Hepatocyte (in vitro differentiated cells): ENCODE measurements around the gene WDR33. TPM values are rescaled to one million over a fixed set of nuclear protein-coding genes. Genes with fewer than 3 reads are reported as not detected.

Experiments
- DNase-seq: peaks from one replicate; pipeline ENCODE4 v3.0.0-alpha.2; 2016; ENCODE audit warnings: low spot score
- H2AFZ ChIP-seq: fragments of 200-600 bp; sonication (generic); 2 replicates; pipeline ENCODE4 v1.6.0; 2016; ENCODE audit warnings: antibody characterized with exemption, mild to moderate bottlenecking
- H3K27ac ChIP-seq: fragments of 200-600 bp; sonication (generic); 2 replicates; pipeline ENCODE4 v1.5.1; 2016; ENCODE audit warnings: mild to moderate bottlenecking
- H3K27me3 ChIP-seq: fragments of 200-600 bp; sonication (generic); 2 replicates; pipeline ENCODE4 v1.6.1; 2016
- H3K36me3 ChIP-seq: fragments of 200-600 bp; sonication (generic); replicated peaks from 2 replicates; pipeline ENCODE4 v1.5.1; 2016; ENCODE audit warnings: low read depth; ENCODE audit not compliant: insufficient read depth
- H3K4me1 ChIP-seq: fragments of 200-600 bp; sonication (generic); 2 replicates; pipeline ENCODE4 v1.5.1; 2016; ENCODE audit warnings: mild to moderate bottlenecking, moderate library complexity; ENCODE audit not compliant: insufficient read depth
- H3K4me2 ChIP-seq: fragments of 200-600 bp; sonication (generic); 2 replicates; pipeline ENCODE4 v1.6.0; 2016
- H3K4me3 ChIP-seq: fragments of 200-600 bp; sonication (generic); 2 replicates; pipeline ENCODE4 v1.5.1; 2016; ENCODE audit warnings: mild to moderate bottlenecking
- H3K79me2 ChIP-seq: fragments of 200-600 bp; sonication (generic); 2 replicates; pipeline ENCODE4 v1.6.0; 2017; ENCODE audit warnings: mild to moderate bottlenecking
- H3K9me2 ChIP-seq: fragments of 200-600 bp; sonication (generic); replicated peaks from 2 replicates; pipeline ENCODE4 v1.6.0; 2017; ENCODE audit warnings: mild to moderate bottlenecking; ENCODE audit not compliant: insufficient read depth
- H3K9me3 ChIP-seq: fragments of 200-600 bp; sonication (generic); 2 replicates; pipeline ENCODE4 v1.5.1; 2016; ENCODE audit warnings: low read depth, mild to moderate bottlenecking
- H4K20me1 ChIP-seq: fragments of 200-600 bp; sonication (generic); 2 replicates; pipeline ENCODE4 v1.6.0; 2016; ENCODE audit warnings: mild to moderate bottlenecking; ENCODE audit not compliant: insufficient read depth, poor library complexity, severe bottlenecking
- EZH2 ChIP-seq: fragments of 200-600 bp; sonication (generic); IDR thresholded peaks from 2 replicates; pipeline ENCODE4 v1.6.1; 2016; ENCODE audit warnings: antibody characterized with exemption, mild to moderate bottlenecking, borderline replicate concordance
- EZH2phosphoT487 ChIP-seq: fragments of 200-600 bp; sonication (generic); IDR thresholded peaks from one replicate; pipeline ENCODE4 v1.6.1; 2018; ENCODE audit warnings: antibody characterized with exemption, mild to moderate bottlenecking, low read depth, moderate library complexity; ENCODE audit not compliant: unreplicated experiment, severe bottlenecking
- WGBS: methylation state at CpG from one replicate; pipeline ENCODE4 v1.1.6; 2016; ENCODE audit warnings: low lambda C conversion rate; ENCODE audit errors: missing lambda C conversion rate; 5-methylcytosine and 5-hydroxymethylcytosine counted together
- polyA plus RNA-seq: library from polyadenylated mRNA; unstranded; fragments of >200 nt; fragmentation: Nextera tagmentation; extraction: Ambion mirVana; gene quantifications from 2 replicates; pipeline ENCODE4 v1.2.1, GENCODE V29; 2016
- total RNA-seq: library from RNA; depleted of rRNA; stranded (reverse); fragments of >200 nt; gene quantifications from 2 replicates; pipeline ENCODE4 v1.2.3, GENCODE V29; 2014
- TF ChIP-seq, protein P1 (sequence below): fragments of 200-600 bp; sonication (generic); IDR thresholded peaks from 2 replicates; pipeline ENCODE4 v1.5.1; 2016; ENCODE audit warnings: antibody characterized with exemption, mild to moderate bottlenecking; ENCODE audit not compliant: poor library complexity

Gene WDR33
- total and polyA plus RNA-seq, 2 experiments from 2014 or later, result 43.3 to 47.5 TPM

DNA sequence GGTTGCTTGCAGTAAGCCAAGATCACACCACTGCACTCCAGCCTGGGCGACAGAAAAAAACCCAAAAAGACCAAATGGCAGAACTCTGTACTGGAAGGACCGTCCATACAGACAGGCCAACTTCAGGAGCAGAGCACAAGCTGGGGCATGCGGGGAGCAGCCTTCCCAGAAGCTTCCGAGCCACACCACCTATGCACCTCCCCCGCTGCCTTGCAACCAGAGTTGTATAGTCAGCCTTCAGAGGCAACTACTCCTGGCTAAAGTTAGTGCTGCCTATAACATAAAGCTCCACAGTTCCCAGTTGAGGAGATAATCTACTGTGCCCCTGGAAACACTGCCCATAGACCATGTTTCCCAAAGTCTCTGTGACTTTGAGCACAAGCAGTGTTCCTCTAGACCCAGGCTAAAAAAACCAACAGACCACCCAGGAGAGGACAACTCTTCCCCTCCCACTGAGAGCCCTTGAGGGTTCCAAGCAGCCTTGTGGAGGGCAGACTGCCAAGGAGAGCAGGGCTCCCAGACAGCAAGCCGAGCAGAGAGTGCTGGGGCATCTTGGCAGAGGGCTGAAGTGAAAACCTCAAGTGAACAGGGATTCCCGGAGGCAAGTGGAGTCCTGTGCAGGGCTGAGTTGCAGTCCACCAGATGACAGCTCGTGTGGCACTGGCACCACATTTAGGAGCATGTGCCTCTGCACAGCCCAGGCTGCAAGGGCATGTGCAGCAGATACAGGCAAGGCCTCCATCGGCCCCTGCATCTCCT lies 102.9 kb downstream of the WDR33 start:
- H2AFZ ChIP-seq, result no peak overlapping the region
- no peak overlapping the region for H3K27ac ChIP-seq
- no peak overlapping the region for H3K4me3 ChIP-seq
- H3K36me3 ChIP-seq, result no peaks in the 10 kb centered on the region
- no peaks in the 10 kb centered on the region for H3K9me2 ChIP-seq
- H3K27me3 ChIP-seq, result no peaks in the 10 kb centered on the region
- H3K79me2 ChIP-seq, result peaks cover 17% of the 10 kb centered on the region
- H4K20me1 ChIP-seq, result peaks cover 4% of the 10 kb centered on the region
- TF ChIP-seq, protein P1, sequence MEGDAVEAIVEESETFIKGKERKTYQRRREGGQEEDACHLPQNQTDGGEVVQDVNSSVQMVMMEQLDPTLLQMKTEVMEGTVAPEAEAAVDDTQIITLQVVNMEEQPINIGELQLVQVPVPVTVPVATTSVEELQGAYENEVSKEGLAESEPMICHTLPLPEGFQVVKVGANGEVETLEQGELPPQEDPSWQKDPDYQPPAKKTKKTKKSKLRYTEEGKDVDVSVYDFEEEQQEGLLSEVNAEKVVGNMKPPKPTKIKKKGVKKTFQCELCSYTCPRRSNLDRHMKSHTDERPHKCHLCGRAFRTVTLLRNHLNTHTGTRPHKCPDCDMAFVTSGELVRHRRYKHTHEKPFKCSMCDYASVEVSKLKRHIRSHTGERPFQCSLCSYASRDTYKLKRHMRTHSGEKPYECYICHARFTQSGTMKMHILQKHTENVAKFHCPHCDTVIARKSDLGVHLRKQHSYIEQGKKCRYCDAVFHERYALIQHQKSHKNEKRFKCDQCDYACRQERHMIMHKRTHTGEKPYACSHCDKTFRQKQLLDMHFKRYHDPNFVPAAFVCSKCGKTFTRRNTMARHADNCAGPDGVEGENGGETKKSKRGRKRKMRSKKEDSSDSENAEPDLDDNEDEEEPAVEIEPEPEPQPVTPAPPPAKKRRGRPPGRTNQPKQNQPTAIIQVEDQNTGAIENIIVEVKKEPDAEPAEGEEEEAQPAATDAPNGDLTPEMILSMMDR, result no peak
- TF ChIP-seq EZH2phosphoT487 (no peak), EZH2 (no peak)
- H3K4me1 ChIP-seq, result peaks cover under 1% of the 10 kb centered on the region
- no peak for DNase-seq
- 90% methylated on average over 9 of the region's 9 CpGs for WGBS
- no peaks in the 10 kb centered on the region for H3K9me3 ChIP-seq
- H3K4me2 ChIP-seq, result no peak overlapping the region

GRCh38 chr2:127706215-127706990 lies 104.6 kb downstream of the WDR33 start:
- DNase-seq, result no peak
- Histone ChIP-seq H4K20me1 (peaks cover 10% of the 10 kb centered on the region), H3K79me2 (peaks cover 26% of the 10 kb centered on the region), H3K27me3 (no peaks in the 10 kb centered on the region), H3K36me3 (no peaks in the 10 kb centered on the region), H2AFZ (no peak overlapping the region), H3K9me2 (no peaks in the 10 kb centered on the region), H3K4me1 (peaks cover 9% of the 10 kb centered on the region), H3K4me3 (no peak overlapping the region), H3K27ac (no peak overlapping the region), H3K4me2 (no peak overlapping the region), H3K9me3 (no peaks in the 10 kb centered on the region)
- TF ChIP-seq, protein P1, result no peak
- TF ChIP-seq EZH2 (no peak), EZH2phosphoT487 (no peak)
- 95% methylated on average over 14 of the region's 14 CpGs for WGBS

GRCh38 chr2:127705391-127706065 lies 105.4 kb downstream of the WDR33 start:
- Histone ChIP-seq H3K4me1 (peaks cover 13% of the 10 kb centered on the region), H3K79me2 (peaks cover 26% of the 10 kb centered on the region), H3K27ac (peak overlapping the region; percentile 26), H3K36me3 (no peaks in the 10 kb centered on the region), H3K9me3 (no peaks in the 10 kb centered on the region), H4K20me1 (peaks cover 10% of the 10 kb centered on the region), H3K9me2 (no peaks in the 10 kb centered on the region), H3K4me2 (no peak overlapping the region), H3K27me3 (no peaks in the 10 kb centered on the region), H2AFZ (no peak overlapping the region), H3K4me3 (no peak overlapping the region)
- 83% methylated on average over 5 of the region's 5 CpGs for WGBS
- DNase-seq, result no peak
- no peak for TF ChIP-seq EZH2phosphoT487
- TF ChIP-seq, protein P1, result no peak
- TF ChIP-seq EZH2, result no peak
